Fibroblast of lung (primary cell): ENCODE results near the gene SPTB.
A peak's percentile ranks its signal among the peaks of the same experiment; 100 is the strongest.

Experiments
- CTCF ChIP-seq, 2 donors: IDR thresholded peaks in 1 of 2; conservative IDR thresholded peaks in 1 of 2; 1 replicate in 1 of 2; 2 replicates in 1 of 2; pipeline ENCODE4 v1.5.1; 2011 to 2012; ENCODE audit warnings: low read length in 2 of 2, control low read depth in 1 of 2, inconsistent platforms in 1 of 2, low read depth in 1 of 2, mild to moderate bottlenecking in 1 of 2
- EZH2 ChIP-seq: IDR thresholded peaks from 2 replicates; pipeline ENCODE4 v1.5.1; 2012; ENCODE audit warnings: low read length, control low read depth, mild to moderate bottlenecking; ENCODE audit errors: missing control alignments

- TF ChIP-seq CTCF (conservative IDR thresholded peaks at IDR 0.05 in 1 of 2, IDR thresholded peaks at IDR 0.05 in 1 of 2; ENCODE audit: low read depth in 1 of 2, low read length in 2 of 2) (no peak), EZH2 (peak; percentile 12)
Observed at GRCh38 chr14:64818151-64818550, 61.6 kb downstream of the SPTB start.
